PFSK-1 (cell line): ENCODE measurements around the gene ARHGAP10.

Source experiments
- POLR2AphosphoS5 ChIP-seq: IDR thresholded peaks from 2 replicates; pipeline ENCODE4 v1.6.1; 2012; ENCODE audit warnings: low read depth, mild to moderate bottlenecking, control low read depth, low read length, moderate library complexity
- REST ChIP-seq, 2 experiments: IDR thresholded peaks; 2 replicates each; pipeline versions ENCODE4 v1.6.1 to v1.8.0; 2011 to 2012; ENCODE audit warnings: low read depth in 2 of 2, low read length in 2 of 2, control low read depth in 1 of 2, inconsistent platforms in 1 of 2, mild to moderate bottlenecking in 1 of 2, moderate library complexity in 1 of 2; ENCODE audit not compliant: insufficient read depth in 1 of 2

GRCh38 chr4:147960971-147961370, 229.1 kb downstream of the ARHGAP10 start:
- no peak for TF ChIP-seq REST (IDR thresholded peaks at IDR 0.05; ENCODE audit: insufficient read depth in 1 of 2, low read depth in 2 of 2, low read length in 2 of 2)
- no peak for TF ChIP-seq POLR2AphosphoS5
